Left ventricle myocardium inferior (tissue), 1 donor: ENCODE data around the gene TUBGCP5. TPM values are rescaled to one million over a fixed set of nuclear protein-coding genes. Genes with fewer than 3 reads are reported as not detected.

Experiments
- DNase-seq: peaks from one replicate; pipeline ENCODE4 v3.0.0-alpha.2; 2020
- H3K27ac ChIP-seq: fragments of 200-600 bp; replicated peaks from 2 replicates; pipeline ENCODE4 v1.8.0; 2021
- H3K27me3 ChIP-seq: fragments of 200-600 bp; 2 replicates; pipeline ENCODE4 v1.8.0; 2021; ENCODE audit warnings: low read depth
- H3K36me3 ChIP-seq: fragments of 200-600 bp; 2 replicates; pipeline ENCODE4 v1.8.0; 2021
- H3K4me1 ChIP-seq: fragments of 200-600 bp; 2 replicates; pipeline ENCODE4 v1.8.0; 2021
- H3K4me3 ChIP-seq: fragments of 200-600 bp; 2 replicates; pipeline ENCODE4 v1.8.0; 2021; ENCODE audit warnings: mild to moderate bottlenecking, moderate library complexity
- H3K9me3 ChIP-seq: fragments of 200-600 bp; replicated peaks from 2 replicates; pipeline ENCODE4 v1.8.0; 2021
- intact Hi-C: fragments of 100-400 bp; cut with micrococcal nuclease; formaldehyde crosslinking; loops from one replicate; pipeline ENCODE4 v1.11.0; 2022
- total RNA-seq: library from RNA; stranded (reverse); fragmentation: NEBNext Ultra II Directional; extraction: Animal tissue kit (Norgen Biotek cat#: 25700); gene quantifications from one replicate; pipeline ENCODE4 v1.2.1, GENCODE V29; 2021
- TF ChIP-seq, protein P1 (sequence below): fragments of 200-600 bp; IDR thresholded peaks from 2 replicates; pipeline ENCODE4 v1.8.0; 2021; ENCODE audit warnings: antibody characterized with exemption, mild to moderate bottlenecking, borderline replicate concordance
- donor health status: DM: no; HTN: yes; CAD: no; lungs with severe emphysema.

Gene TUBGCP5
- total RNA-seq, 1 donor from 2014 or later = 11.3 TPM

DNA sequence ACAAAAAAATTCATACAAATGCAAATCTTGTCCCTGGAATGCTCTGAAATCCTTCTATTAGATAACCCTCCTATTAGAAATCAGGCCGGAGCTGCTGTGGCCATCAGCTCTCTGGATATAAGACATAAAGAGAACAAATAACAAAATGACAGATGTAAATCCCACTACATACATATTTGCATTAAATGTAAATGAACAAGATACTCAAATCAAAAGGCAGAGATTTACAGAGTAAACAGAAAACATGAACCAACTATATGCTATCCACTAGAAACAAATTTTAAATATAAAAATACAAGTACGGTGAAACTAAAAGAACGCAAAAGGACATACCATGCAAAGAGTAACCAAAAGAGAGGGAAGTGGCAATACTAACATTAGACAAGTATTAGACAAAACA, 69.9 kb downstream of the TUBGCP5 start:
- H3K27ac ChIP-seq = no peak overlapping the region
- TF ChIP-seq, protein P1, sequence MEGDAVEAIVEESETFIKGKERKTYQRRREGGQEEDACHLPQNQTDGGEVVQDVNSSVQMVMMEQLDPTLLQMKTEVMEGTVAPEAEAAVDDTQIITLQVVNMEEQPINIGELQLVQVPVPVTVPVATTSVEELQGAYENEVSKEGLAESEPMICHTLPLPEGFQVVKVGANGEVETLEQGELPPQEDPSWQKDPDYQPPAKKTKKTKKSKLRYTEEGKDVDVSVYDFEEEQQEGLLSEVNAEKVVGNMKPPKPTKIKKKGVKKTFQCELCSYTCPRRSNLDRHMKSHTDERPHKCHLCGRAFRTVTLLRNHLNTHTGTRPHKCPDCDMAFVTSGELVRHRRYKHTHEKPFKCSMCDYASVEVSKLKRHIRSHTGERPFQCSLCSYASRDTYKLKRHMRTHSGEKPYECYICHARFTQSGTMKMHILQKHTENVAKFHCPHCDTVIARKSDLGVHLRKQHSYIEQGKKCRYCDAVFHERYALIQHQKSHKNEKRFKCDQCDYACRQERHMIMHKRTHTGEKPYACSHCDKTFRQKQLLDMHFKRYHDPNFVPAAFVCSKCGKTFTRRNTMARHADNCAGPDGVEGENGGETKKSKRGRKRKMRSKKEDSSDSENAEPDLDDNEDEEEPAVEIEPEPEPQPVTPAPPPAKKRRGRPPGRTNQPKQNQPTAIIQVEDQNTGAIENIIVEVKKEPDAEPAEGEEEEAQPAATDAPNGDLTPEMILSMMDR = no peak

DNA sequence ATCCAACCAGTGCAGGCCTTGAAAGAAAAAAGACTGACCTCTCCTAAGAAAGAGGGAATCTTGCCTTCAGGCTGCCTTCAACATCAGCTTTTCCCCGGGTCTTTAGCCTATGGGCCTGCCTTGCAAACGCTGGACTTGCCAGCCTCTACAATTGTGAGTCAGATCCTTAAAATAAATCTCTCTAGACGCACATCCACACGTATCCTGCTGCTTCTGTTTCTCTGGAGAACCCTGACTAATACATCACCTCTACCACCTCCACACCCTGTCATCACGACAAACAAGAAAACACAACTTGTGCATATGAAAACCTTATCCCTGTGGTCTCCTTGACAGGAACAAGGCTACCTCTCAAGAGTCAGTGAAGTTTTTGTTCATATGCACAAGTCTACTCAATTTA, 71.0 kb downstream of the TUBGCP5 start:
- H3K36me3 ChIP-seq = peaks cover 9% of the 10 kb centered on the region
- intact Hi-C loops = no loop called here
- peaks cover 16% of the 10 kb centered on the region for H3K9me3 ChIP-seq
- H3K27me3 ChIP-seq = no peaks in the 10 kb centered on the region
- peak overlapping the region; percentile 17 for H3K27ac ChIP-seq
- TF ChIP-seq, protein P1 = no peak
- peaks cover 49% of the 10 kb centered on the region for H3K4me1 ChIP-seq
- DNase-seq = no peak
- no peak overlapping the region for H3K4me3 ChIP-seq

More for the DNA sequence above, 69.9 kb downstream of the TUBGCP5 start:
- H3K9me3 ChIP-seq = peaks cover 16% of the 10 kb centered on the region
- H3K36me3 ChIP-seq = peaks cover 9% of the 10 kb centered on the region
- H3K27me3 ChIP-seq = no peaks in the 10 kb centered on the region
- no peak for DNase-seq
- peaks cover 50% of the 10 kb centered on the region for H3K4me1 ChIP-seq
- H3K4me3 ChIP-seq = no peak overlapping the region
- intact Hi-C loops = no loop called here

DNA sequence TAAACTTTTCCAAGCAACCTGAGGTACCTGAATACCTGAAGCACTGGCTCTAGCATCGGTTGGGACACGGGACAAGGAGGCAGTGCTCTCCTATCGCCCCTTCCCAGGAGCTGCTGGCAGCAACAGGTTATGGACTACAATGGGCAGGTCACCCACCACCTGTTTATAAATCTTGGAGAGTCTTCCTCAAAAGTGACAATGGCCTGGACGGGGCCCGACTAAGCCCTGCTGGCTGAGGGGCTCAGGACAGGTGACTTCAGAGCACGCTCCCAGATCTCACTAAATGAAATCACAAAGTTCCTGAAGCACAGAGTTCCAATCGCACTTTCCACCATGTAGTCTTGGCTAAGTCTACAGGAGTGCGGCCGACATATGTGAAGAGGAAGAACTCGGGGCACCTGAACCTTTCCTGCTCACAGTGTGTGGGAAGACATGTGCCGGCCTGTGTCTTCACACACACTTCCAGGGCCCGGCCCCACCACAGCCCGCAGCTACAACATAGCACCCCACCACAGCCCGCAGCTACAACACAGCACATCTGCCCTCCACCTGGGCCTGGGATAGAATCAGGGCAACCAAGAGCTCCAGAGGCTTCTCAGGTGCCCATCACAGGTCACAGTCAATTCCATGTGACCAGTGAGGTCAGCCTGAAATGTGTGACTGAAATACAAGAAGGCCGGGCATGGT, 72.1 kb downstream of the TUBGCP5 start:
- Histone ChIP-seq H3K9me3 (peaks cover 16% of the 10 kb centered on the region), H3K27ac (no peak overlapping the region), H3K27me3 (no peaks in the 10 kb centered on the region), H3K36me3 (peaks cover 9% of the 10 kb centered on the region), H3K4me1 (peaks cover 60% of the 10 kb centered on the region), H3K4me3 (no peak overlapping the region)
- TF ChIP-seq, protein P1 = no peak
- intact Hi-C loops = no loop called here
- no peak for DNase-seq

DNA sequence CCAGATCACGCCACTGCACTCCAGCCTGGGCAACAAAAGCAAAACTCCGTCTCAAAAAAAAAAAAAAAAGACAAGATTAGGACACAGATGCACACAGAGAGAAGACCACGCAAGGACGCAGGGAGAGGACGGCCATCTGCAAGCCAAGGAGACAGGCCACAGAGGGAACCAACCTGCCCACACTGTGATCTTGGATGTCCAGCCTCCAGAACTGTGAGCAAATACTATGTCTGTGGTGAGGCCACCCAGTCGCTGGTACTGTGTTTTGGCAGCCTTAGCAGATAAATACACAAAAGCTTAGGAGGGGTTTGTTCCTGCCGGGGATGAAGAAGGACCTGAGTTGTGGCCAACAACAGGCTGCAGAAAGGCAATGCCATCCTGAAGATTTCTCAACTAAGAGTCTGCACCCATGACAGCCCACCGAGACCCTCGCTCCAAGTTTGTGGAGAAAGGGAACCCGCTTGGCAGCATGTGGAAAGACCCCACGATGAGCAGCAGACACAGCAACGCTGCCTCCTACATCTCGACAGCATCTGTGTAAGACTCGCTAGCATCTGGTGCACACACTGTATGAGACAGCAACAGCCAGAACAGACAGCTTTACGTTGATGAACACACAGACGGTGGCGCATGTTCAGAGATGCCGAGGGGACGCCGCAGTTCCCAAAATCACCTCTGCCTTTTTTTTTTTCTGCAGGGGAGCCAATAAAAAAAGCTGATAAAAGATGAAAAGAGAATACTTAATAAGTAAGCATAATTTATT, 72.9 kb downstream of the TUBGCP5 start:
- Histone ChIP-seq H3K9me3 (peaks cover 16% of the 10 kb centered on the region), H3K4me3 (no peak overlapping the region), H3K4me1 (peaks cover 67% of the 10 kb centered on the region), H3K36me3 (peaks cover 9% of the 10 kb centered on the region), H3K27ac (no peak overlapping the region), H3K27me3 (no peaks in the 10 kb centered on the region)
- intact Hi-C loops = no loop called here
- TF ChIP-seq, protein P1 = no peak
- DNase-seq = no peak

DNA sequence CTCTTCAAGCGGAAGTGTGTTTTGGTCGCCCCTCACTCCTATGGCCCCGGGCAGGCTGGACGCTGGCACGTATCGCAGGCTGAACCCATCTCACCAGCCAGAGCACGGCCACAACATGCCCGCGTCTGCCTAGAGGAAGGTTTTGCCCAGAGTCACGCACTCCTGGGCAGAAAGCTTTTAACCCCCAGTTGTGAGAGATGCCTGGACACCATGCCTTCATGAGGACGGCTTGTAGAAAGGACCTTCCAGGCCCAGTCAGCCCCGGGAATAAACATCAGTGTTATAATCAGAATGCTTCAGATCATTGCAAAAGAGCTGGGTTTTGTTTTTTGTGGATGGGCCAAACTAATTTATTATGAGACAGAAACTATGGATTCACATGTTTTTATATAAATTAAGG, 75.7 kb downstream of the TUBGCP5 start:
- no peaks in the 10 kb centered on the region for H3K9me3 ChIP-seq
- no peak overlapping the region for H3K4me3 ChIP-seq
- H3K4me1 ChIP-seq = peaks cover 89% of the 10 kb centered on the region
- TF ChIP-seq, protein P1 = no peak
- DNase-seq = no peak
- no peaks in the 10 kb centered on the region for H3K27me3 ChIP-seq
- peak overlapping the region; percentile 78 for H3K27ac ChIP-seq
- intact Hi-C loops = no loop called here
- H3K36me3 ChIP-seq = peaks cover 5% of the 10 kb centered on the region
